Effector memory CD4-positive, alpha-beta T cell (primary cell): Measurements from ENCODE around the gene AOPEP.

Experiments
- DNase-seq, 3 donors: peaks; one replicate each; pipeline ENCODE4 v3.0.0-alpha.2; 2020
- H3K27ac ChIP-seq: 2 replicates; pipeline ENCODE4 v1.7.0; 2013; ENCODE audit warnings: mild to moderate bottlenecking, low read length, moderate library complexity; ENCODE audit not compliant: insufficient read depth, poor library complexity, severe bottlenecking
- H3K27me3 ChIP-seq: replicated peaks from 2 replicates; pipeline ENCODE4 v1.7.0; 2013; ENCODE audit warnings: mild to moderate bottlenecking, low read length; ENCODE audit not compliant: insufficient read depth, control insufficient read depth, poor library complexity, severe bottlenecking
- H3K36me3 ChIP-seq: 2 replicates; pipeline ENCODE4 v1.7.0; 2013; ENCODE audit warnings: mild to moderate bottlenecking, low read length, moderate library complexity; ENCODE audit not compliant: control insufficient read depth, insufficient read depth
- H3K4me1 ChIP-seq: 2 replicates; pipeline ENCODE4 v1.7.0; 2013; ENCODE audit warnings: low read length, mild to moderate bottlenecking; ENCODE audit not compliant: control insufficient read depth, insufficient read depth, poor library complexity, severe bottlenecking
- H3K4me3 ChIP-seq: 2 replicates; pipeline ENCODE4 v1.7.0; 2013; ENCODE audit warnings: low read length, low read depth, mild to moderate bottlenecking; ENCODE audit not compliant: insufficient read depth, poor library complexity, severe bottlenecking
- H3K9me3 ChIP-seq: 2 replicates; pipeline ENCODE4 v1.7.0; 2013; ENCODE audit warnings: mild to moderate bottlenecking, low read length, moderate library complexity; ENCODE audit not compliant: control insufficient read depth

Gene AOPEP

GRCh38 chr9:94895668-94896067, 169.2 kb downstream of the AOPEP start:
- DNase-seq: no peak
- no peaks in the 10 kb centered on the region for H3K4me1 ChIP-seq
- no peaks in the 10 kb centered on the region for H3K36me3 ChIP-seq
- no peaks in the 10 kb centered on the region for H3K27me3 ChIP-seq
- no peak overlapping the region for H3K27ac ChIP-seq
- no peaks in the 10 kb centered on the region for H3K9me3 ChIP-seq
- H3K4me3 ChIP-seq: no peak overlapping the region

GRCh38 chr9:94896512-94896911, 170.0 kb downstream of the AOPEP start:
- no peak overlapping the region for H3K27ac ChIP-seq
- no peak overlapping the region for H3K4me3 ChIP-seq
- H3K4me1 ChIP-seq: no peaks in the 10 kb centered on the region
- H3K36me3 ChIP-seq: no peaks in the 10 kb centered on the region
- no peak for DNase-seq
- H3K27me3 ChIP-seq: no peaks in the 10 kb centered on the region
- H3K9me3 ChIP-seq: no peaks in the 10 kb centered on the region

GRCh38 chr9:94899464-94900221, 173.1 kb downstream of the AOPEP start:
- H3K27me3 ChIP-seq: no peaks in the 10 kb centered on the region
- H3K27ac ChIP-seq: no peak overlapping the region
- DNase-seq: no peak

GRCh38 chr9:94900222-94901018, 173.9 kb downstream of the AOPEP start:
- no peaks in the 10 kb centered on the region for H3K9me3 ChIP-seq

More at GRCh38 chr9:94899464-94900221, 173.1 kb downstream of the AOPEP start:
- Histone ChIP-seq H3K9me3 (no peaks in the 10 kb centered on the region), H3K36me3 (no peaks in the 10 kb centered on the region), H3K4me1 (no peaks in the 10 kb centered on the region), H3K4me3 (no peak overlapping the region)

GRCh38 chr9:94901019-94901363, 174.5 kb downstream of the AOPEP start:
- Histone ChIP-seq H3K27ac (no peak overlapping the region), H3K4me3 (no peak overlapping the region), H3K4me1 (no peaks in the 10 kb centered on the region)

More at GRCh38 chr9:94900222-94901018, 173.9 kb downstream of the AOPEP start:
- Histone ChIP-seq H3K36me3 (no peaks in the 10 kb centered on the region), H3K4me1 (no peaks in the 10 kb centered on the region), H3K27ac (no peak overlapping the region), H3K27me3 (no peaks in the 10 kb centered on the region), H3K4me3 (no peak overlapping the region)
- no peak for DNase-seq

GRCh38 chr9:94903961-94904421, 177.5 kb downstream of the AOPEP start:
- H3K9me3 ChIP-seq: no peaks in the 10 kb centered on the region
- no peaks in the 10 kb centered on the region for H3K27me3 ChIP-seq
- no peaks in the 10 kb centered on the region for H3K4me1 ChIP-seq
- H3K36me3 ChIP-seq: no peaks in the 10 kb centered on the region
- no peak overlapping the region for H3K4me3 ChIP-seq
- DNase-seq: no peak
- no peak overlapping the region for H3K27ac ChIP-seq

More at GRCh38 chr9:94901019-94901363, 174.5 kb downstream of the AOPEP start:
- no peaks in the 10 kb centered on the region for H3K36me3 ChIP-seq
- no peak for DNase-seq
- H3K9me3 ChIP-seq: no peaks in the 10 kb centered on the region
- H3K27me3 ChIP-seq: no peaks in the 10 kb centered on the region

GRCh38 chr9:94904806-94905205, 178.3 kb downstream of the AOPEP start:
- Histone ChIP-seq H3K4me1 (no peaks in the 10 kb centered on the region), H3K27ac (no peak overlapping the region), H3K27me3 (no peaks in the 10 kb centered on the region)

GRCh38 chr9:94905606-94906005, 179.1 kb downstream of the AOPEP start:
- H3K4me3 ChIP-seq: no peak overlapping the region
- no peaks in the 10 kb centered on the region for H3K36me3 ChIP-seq
- H3K9me3 ChIP-seq: no peaks in the 10 kb centered on the region
- no peaks in the 10 kb centered on the region for H3K27me3 ChIP-seq
- H3K4me1 ChIP-seq: no peaks in the 10 kb centered on the region
- H3K27ac ChIP-seq: no peak overlapping the region
- no peak for DNase-seq

More at GRCh38 chr9:94904806-94905205, 178.3 kb downstream of the AOPEP start:
- H3K9me3 ChIP-seq: no peaks in the 10 kb centered on the region
- no peaks in the 10 kb centered on the region for H3K36me3 ChIP-seq
- no peak for DNase-seq
- no peak overlapping the region for H3K4me3 ChIP-seq

GRCh38 chr9:94906181-94906580, 179.7 kb downstream of the AOPEP start:
- Histone ChIP-seq H3K27ac (no peak overlapping the region), H3K9me3 (no peaks in the 10 kb centered on the region), H3K4me1 (no peaks in the 10 kb centered on the region), H3K4me3 (no peak overlapping the region), H3K36me3 (no peaks in the 10 kb centered on the region), H3K27me3 (no peaks in the 10 kb centered on the region)
- no peak for DNase-seq

- Histone ChIP-seq H3K4me3 (no peak overlapping the region), H3K9me3 (no peaks in the 10 kb centered on the region), H3K36me3 (no peaks in the 10 kb centered on the region), H3K27me3 (no peaks in the 10 kb centered on the region), H3K4me1 (no peaks in the 10 kb centered on the region), H3K27ac (no peak overlapping the region)
- no peak for DNase-seq
Observed at GRCh38 chr9:94906713-94907112, 180.2 kb downstream of the AOPEP start.
